Hepatocyte (in vitro differentiated cells): Measurements from ENCODE around the gene CNPY4.

ENCODE experiments used
- CTCF ChIP-seq: fragments of 200-600 bp; sonication (generic); IDR thresholded peaks from 2 replicates; pipeline ENCODE4 v1.5.1; 2016; ENCODE audit warnings: antibody characterized with exemption, mild to moderate bottlenecking; ENCODE audit not compliant: poor library complexity
- EZH2 ChIP-seq: fragments of 200-600 bp; sonication (generic); IDR thresholded peaks from 2 replicates; pipeline ENCODE4 v1.6.1; 2016; ENCODE audit warnings: antibody characterized with exemption, mild to moderate bottlenecking, borderline replicate concordance

GRCh38 chr7:100130608-100131453 lies 11.4 kb downstream of the CNPY4 start:
- TF ChIP-seq CTCF (peak; percentile 90), EZH2 (no peak)
